A549 treated with Hydrocortisone at 1 μM for 4 hours (cell line): Measurements from ENCODE around the gene ZNF333. TPM values are rescaled to one million over a fixed set of nuclear protein-coding genes. Genes with fewer than 3 reads are reported as not detected.

ENCODE experiments used
- total RNA-seq: library from RNA; stranded (reverse); fragments of 200-300 nt; extraction: Qiagen RNA extraction; gene quantifications from 5 replicates; pipeline ENCODE4 v1.2.3, GENCODE V29; 2022

The ZNF333 gene
- 2.6 to 3.5 TPM (median 3.1 TPM) in 5 replicates for total RNA-seq

DNA sequence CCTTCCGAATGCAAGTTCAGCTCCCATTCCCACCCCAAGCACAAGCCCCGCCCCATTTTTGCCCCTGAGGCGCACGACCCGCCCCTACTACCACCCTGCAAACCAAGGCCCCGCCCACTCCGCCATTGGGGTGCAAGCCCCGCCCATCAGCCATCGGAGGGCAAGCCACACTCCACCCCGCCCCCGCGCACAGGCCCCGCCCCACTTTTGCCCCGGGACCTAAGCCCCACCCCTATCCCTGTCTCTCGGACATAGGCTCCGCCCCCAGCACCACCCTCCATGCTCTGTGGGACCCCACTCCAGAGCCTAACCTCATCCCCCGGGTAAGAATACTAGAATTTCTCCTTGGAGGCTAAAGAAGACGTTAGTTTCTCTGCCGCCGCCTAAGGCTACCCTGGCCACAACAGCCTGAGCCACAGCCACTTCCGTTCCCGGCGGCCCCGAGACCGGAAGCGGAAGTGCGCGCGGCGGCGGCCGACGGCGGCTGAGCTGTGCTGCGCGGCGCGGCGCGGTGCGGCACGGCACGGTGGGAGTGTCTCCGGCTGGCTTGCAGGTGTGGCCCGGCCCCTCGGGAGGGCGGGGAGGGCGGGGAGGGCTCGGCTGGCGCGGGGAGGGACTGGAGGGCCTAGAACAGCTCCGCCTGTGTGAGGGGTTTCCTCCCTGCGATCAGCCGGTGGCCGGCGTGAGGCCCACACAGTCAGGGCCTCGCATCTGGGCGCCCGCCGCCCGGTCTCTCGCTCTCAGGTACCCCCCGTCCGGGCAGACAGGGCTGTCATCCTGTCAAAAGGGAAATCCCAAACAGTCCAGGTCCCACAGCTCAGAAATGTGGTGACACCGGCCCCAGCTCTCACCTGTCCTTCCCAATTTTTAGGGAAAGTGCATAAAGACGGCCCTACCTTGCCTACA, at the start of gene ZNF333:
ZNF333 (plus strand) TSS at position 451 of the 906 bp plus-strand sequence. CDS start 3,444 bp downstream, outside the sequence.

DNA sequence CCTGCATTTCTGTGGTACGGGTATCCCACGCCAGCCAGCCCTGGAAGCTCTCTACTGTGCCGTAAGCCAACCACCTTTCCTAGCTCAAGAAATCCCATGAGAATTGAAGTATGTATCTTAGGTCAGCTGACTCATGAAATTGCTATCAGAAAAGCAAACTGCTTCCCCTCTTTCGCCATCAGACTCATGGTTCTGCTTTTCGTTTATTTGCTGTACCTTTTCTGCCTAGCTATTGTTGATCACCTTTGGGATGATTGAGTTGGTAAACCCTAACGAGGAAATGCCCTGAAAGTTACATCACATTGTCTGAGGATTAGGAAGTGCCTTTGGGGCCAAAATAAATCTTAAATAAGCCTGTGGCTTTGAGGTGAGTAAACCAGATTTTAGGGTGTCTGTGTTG, 15.1 kb upstream of the ZNF333 start, which contains the start of gene ADGRE3:
ADGRE3 (minus strand) TSS at position 81 of the 400 bp plus-strand sequence; CDS start at position 7, 74 bp downstream.

DNA sequence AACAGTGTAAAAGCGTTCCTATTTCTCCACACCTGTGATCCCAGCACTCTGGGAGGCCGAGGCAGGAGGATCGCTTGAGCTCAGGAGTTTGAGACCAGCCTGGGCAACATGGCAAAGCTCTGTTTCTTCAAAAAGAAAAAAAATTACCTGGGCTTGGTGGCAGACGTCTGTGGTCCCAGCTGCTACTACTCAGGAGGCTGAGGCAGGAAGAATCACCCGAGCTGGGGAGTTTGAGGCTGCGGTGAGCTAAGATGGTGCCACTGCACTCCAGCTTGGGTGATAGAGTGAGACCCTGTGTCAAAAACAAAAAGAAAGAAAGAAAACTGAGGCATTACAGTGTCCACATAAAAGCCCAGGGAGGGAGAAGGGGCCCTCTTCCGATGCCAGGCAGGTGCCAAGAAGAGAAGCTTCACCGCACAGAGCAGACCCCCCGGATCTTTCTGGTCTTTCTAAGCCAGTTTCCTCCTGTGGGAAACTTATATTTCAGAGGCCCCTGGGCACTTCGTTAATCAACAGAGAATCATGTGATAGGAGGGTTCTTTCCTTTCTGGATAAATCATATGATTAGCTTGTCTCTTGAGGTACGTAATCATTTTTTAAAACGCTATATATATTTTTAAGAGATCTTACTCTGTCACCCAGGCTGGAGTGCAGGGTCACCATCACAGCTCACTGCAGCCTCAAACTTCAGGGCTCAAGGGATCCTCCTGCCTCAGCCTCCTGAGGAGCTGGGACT, 88.4 kb downstream of the ZNF333 start, which contains the start of gene ADGRE2:
ADGRE2 (minus strand) TSS at position 451 of the 736 bp plus-strand sequence. CDS start 1,804 bp downstream, outside the sequence.

Other genes starting within 250 kb of the ZNF333 start
- gene PTGER1, start 214.7 kb upstream of the ZNF333 start, total RNA-seq = 0.07 to 0.15 TPM (median 0.08 TPM) in 3 of 5 replicates, not detected in the others
- 108 to 145 TPM (median 144 TPM) in 5 replicates for gene GIPC1, start 193.9 kb upstream of the ZNF333 start, total RNA-seq
- gene DNAJB1, start 171.7 kb upstream of the ZNF333 start, total RNA-seq = 206 to 250 TPM (median 215 TPM) in 5 replicates
- 140 to 180 TPM (median 178 TPM) in 5 replicates for gene TECR, start 160.5 kb upstream of the ZNF333 start, total RNA-seq
- gene NDUFB7, start 118.0 kb upstream of the ZNF333 start, total RNA-seq = 138 to 196 TPM (median 193 TPM) in 5 replicates
- not detected in 5 replicates for gene CLEC17A, start 107.0 kb upstream of the ZNF333 start, total RNA-seq
- not detected in 5 replicates for gene ADGRE3, start 15.2 kb upstream of the ZNF333 start, total RNA-seq
- 0.62 to 1.3 TPM (median 0.97 TPM) in 5 replicates for gene ADGRE2, start 88.5 kb downstream of the ZNF333 start, total RNA-seq
- gene OR7A5, start 145.1 kb downstream of the ZNF333 start, total RNA-seq = not detected in 5 replicates
- not detected in 5 replicates for gene OR7C1, start 145.1 kb downstream of the ZNF333 start, total RNA-seq
- gene OR7A10, start 158.9 kb downstream of the ZNF333 start, total RNA-seq = not detected in 5 replicates
- gene OR7A17, start 196.1 kb downstream of the ZNF333 start, total RNA-seq = not detected in 5 replicates